Measurements from ENCODE around the gene KRT86.
"Not testable (repeated sequence)": the region's sequence is repeated elsewhere in the genome, so short reads cannot be mapped to it uniquely, and the experiment has no call there.

The KRT86 gene

GRCh38 chr12:52238207-52238840, 36.1 kb upstream of the KRT86 start:
- H3K9me3 ChIP-seq: no peaks in the 10 kb centered on the region
- no peak overlapping the region for H3K4me3 ChIP-seq (ENCODE audit: low read depth, low read length)
- DNase-seq: no peak
- H3K36me3 ChIP-seq: no peaks in the 10 kb centered on the region
- no peaks in the 10 kb centered on the region for H3K27me3 ChIP-seq
- H3K4me1 ChIP-seq: peaks cover 7% of the 10 kb centered on the region
- no peak for TF ChIP-seq CTCF (IDR thresholded peaks at IDR 0.05; ENCODE audit: low read depth, low read length)

- Histone ChIP-seq H3K4me1 (peaks cover 13% of the 10 kb centered on the region), H3K27me3 (no peaks in the 10 kb centered on the region)
- no peak for TF ChIP-seq CTCF (IDR thresholded peaks at IDR 0.05; ENCODE audit: low read depth, low read length)
Measured at GRCh38 chr12:52238916-52239646, 35.4 kb upstream of the KRT86 start.

GRCh38 chr12:52239767-52240166, 34.7 kb upstream of the KRT86 start:
- no peaks in the 10 kb centered on the region for H3K36me3 ChIP-seq
- H3K4me1 ChIP-seq: peaks cover 18% of the 10 kb centered on the region
- no peaks in the 10 kb centered on the region for H3K9me3 ChIP-seq
- TF ChIP-seq CTCF (IDR thresholded peaks at IDR 0.05; ENCODE audit: low read depth, low read length): no peak
- DNase-seq: no peak
- H3K4me3 ChIP-seq (ENCODE audit: low read depth, low read length): no peak overlapping the region
- H3K27me3 ChIP-seq: no peaks in the 10 kb centered on the region

More at GRCh38 chr12:52238916-52239646, 35.4 kb upstream of the KRT86 start:
- Histone ChIP-seq H3K4me3 (ENCODE audit: low read depth, low read length) (no peak overlapping the region), H3K9me3 (no peaks in the 10 kb centered on the region), H3K36me3 (no peaks in the 10 kb centered on the region)
- DNase-seq: no peak

GRCh38 chr12:52240247-52240646, 34.2 kb upstream of the KRT86 start:
- H3K4me1 ChIP-seq: peaks cover 21% of the 10 kb centered on the region
- H3K27me3 ChIP-seq; DNase-seq; H3K9me3 ChIP-seq; H3K36me3 ChIP-seq; H3K4me3 ChIP-seq (ENCODE audit: low read depth, low read length): not testable (repeated sequence)

GRCh38 chr12:52241205-52241842, 33.1 kb upstream of the KRT86 start:
- Histone ChIP-seq H3K4me1 (peaks cover 27% of the 10 kb centered on the region), H3K27me3 (no peaks in the 10 kb centered on the region), H3K4me3 (ENCODE audit: low read depth, low read length) (no peak overlapping the region), H3K36me3 (no peaks in the 10 kb centered on the region), H3K9me3 (no peaks in the 10 kb centered on the region)
- TF ChIP-seq CTCF (IDR thresholded peaks at IDR 0.05; ENCODE audit: low read depth, low read length): no peak
- no peak for DNase-seq

- Histone ChIP-seq H3K27me3 (no peaks in the 10 kb centered on the region), H3K4me3 (ENCODE audit: low read depth, low read length) (no peak overlapping the region), H3K4me1 (peaks cover 27% of the 10 kb centered on the region), H3K36me3 (no peaks in the 10 kb centered on the region), H3K9me3 (no peaks in the 10 kb centered on the region)
- no peak for DNase-seq
- TF ChIP-seq CTCF (IDR thresholded peaks at IDR 0.05; ENCODE audit: low read depth, low read length): no peak
Measured at GRCh38 chr12:52242442-52243258, 31.8 kb upstream of the KRT86 start.
